GM19351 (cell line): ENCODE results near the gene RAD51B.
"Not testable (repeated sequence)": the region's sequence is repeated elsewhere in the genome, so short reads cannot be mapped to it uniquely, and the experiment has no call there.

Experiments used
- ATAC-seq: cut with Tn5 transposase; IDR thresholded peaks from one replicate; pipeline ENCODE4 v1.9.1; 2021; ENCODE audit warnings: mild to moderate bottlenecking, moderate library complexity; ENCODE audit not compliant: unreplicated experiment

Gene RAD51B

GRCh38 chr14:68106456-68106855 is 286.9 kb downstream of the RAD51B start:
- ATAC-seq = no peak

GRCh38 chr14:68106905-68107304 is 287.3 kb downstream of the RAD51B start:
- ATAC-seq = no peak

- ATAC-seq = no peak
Observed at GRCh38 chr14:68109132-68109900, 289.7 kb downstream of the RAD51B start.

GRCh38 chr14:68111097-68111852 is 291.7 kb downstream of the RAD51B start:
- ATAC-seq = no peak

DNA sequence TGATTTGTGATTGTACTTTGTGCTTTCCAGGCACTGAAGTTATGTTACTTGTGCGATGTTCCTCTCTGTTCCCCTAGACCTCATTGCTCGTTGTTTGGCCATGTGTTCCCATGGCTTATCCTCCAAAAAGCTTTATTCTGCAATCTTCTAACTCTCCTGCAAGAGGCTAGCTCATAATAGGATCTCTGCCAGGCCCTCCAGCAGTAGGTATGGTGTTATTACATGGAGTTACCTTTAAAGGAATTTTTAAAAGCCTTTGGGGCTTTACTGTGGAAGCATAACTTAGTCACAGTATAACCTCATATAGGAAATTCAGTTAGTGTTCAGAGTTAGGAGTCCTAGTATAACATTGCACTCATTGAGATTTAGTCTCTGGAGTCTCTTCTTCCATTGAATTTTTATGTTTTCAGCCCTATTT is 292.3 kb downstream of the RAD51B start:
- ATAC-seq = no peak

- no peak for ATAC-seq
Observed at GRCh38 chr14:68112442-68112841, 292.9 kb downstream of the RAD51B start.

DNA sequence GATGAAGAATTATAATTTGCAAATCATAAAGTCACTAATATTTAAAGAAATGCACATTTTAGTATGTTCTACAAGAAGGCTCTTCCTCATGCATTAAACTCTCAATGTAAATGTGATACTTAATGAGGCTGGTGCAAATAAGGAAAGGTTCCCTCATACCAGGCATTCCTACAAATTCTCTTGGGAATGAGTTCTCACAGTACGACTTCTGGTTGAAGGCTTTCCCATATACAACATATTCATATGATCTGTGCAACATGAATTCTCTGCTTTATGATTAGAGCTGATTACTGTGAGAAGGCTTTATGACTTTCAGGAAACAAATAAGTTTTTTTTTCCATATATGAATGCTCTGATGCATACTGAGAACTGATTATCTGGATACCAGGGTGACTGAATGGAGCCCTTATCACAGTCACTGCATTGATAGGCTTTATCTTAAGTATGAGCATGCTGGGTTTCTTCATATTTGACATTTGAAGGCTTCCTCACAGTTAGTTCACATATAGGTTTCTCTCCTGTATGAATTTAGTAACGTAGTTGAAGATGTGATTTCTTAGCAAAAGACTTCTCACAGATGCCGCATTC is 293.9 kb downstream of the RAD51B start:
- no peak for ATAC-seq

DNA sequence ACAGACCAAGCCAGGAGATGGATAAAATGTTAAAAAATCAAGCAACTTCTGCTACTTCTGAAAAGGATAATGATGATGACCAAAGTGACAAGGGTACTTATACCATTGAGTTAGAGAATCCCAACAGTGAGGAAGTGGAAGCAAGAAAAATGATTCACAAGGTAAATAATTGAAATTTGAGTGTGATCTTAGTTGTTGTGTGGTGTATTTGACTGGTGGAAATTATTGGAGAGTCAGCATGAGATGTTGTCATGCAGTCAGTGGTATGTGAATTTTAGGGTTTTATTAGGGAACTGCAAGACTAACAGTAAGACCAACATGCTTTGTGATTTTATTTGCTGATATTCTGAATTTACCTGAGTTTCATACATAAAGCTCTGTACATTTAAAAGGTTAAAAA is 296.4 kb downstream of the RAD51B start:
- ATAC-seq = not testable (repeated sequence)

DNA sequence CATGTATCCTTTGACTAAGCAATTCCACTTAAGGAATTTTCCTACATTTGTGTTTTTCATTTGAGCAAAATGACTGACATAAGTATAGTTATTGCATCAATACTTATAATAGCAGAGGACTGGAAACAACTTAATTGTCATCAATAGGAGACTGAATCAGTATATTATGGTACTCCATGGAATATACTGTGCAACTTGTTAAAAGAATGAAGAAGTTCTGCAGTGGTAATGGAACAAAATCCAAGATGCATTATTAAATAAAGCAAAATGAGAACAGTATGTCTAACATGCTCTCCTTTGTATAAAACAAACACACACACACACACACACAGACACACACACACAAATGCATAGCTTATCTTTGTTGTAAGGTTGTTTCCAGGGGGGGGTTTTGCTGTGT is 303.1 kb downstream of the RAD51B start:
- no peak for ATAC-seq

- no peak for ATAC-seq
Observed at GRCh38 chr14:68124050-68124449, 304.5 kb downstream of the RAD51B start.

DNA sequence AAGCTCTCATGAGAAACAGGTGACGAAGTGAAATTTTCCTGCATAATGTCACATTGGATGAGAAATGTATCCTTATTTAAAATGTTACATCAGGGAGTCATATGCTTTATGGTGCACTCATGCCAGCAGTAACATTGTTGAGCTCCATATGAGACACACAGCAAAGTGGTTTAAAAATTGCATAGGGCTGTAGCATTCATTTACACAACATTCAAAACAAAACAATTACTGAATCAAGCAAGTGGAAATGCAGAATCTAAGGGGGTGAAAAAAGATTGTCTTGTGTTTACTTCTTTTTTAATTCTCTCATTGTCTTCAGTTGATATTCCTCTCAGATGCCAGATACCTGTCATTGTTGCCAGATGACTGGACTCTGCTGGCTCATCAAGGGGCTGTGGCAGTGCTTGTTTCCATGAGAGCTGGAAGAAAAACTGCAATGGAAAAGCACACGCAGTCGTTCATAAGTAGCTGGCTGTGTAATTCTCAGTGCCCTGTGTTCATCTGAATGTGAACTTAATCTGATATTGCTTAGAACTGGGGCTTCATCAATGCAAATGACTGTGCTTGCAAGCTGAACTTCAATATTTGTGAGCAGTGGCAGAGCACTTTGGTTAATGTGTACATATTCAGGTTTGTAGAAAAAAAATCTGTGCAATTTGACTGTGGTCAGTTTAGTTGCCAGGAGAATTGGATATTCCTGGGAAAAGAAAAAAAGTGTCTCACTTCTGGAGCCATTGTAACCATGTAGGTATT is 305.6 kb downstream of the RAD51B start:
- no peak for ATAC-seq

- no peak for ATAC-seq
Observed at GRCh38 chr14:68127166-68127565, 307.6 kb downstream of the RAD51B start.

GRCh38 chr14:68131907-68132306 is 312.3 kb downstream of the RAD51B start:
- ATAC-seq = no peak

GRCh38 chr14:68132563-68133121 is 313.1 kb downstream of the RAD51B start:
- no peak for ATAC-seq

DNA sequence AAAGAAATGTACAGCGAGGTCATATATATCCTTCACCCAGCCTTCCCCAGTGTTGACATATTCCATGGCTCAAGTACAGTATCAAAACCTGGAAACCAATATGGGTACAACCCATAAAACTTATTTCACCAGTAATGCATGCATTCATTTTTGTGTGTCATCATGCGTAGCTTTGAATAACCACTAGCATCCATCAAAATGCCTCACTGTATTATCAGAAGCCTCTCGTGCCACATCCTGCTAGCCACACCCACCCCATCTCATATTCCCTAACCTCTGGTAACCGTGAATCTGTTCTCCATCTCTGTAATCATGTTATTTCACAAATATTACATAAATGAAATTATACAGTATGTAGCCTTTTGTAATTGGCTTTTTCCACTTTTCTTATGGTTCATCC is 314.3 kb downstream of the RAD51B start:
- ATAC-seq = no peak

DNA sequence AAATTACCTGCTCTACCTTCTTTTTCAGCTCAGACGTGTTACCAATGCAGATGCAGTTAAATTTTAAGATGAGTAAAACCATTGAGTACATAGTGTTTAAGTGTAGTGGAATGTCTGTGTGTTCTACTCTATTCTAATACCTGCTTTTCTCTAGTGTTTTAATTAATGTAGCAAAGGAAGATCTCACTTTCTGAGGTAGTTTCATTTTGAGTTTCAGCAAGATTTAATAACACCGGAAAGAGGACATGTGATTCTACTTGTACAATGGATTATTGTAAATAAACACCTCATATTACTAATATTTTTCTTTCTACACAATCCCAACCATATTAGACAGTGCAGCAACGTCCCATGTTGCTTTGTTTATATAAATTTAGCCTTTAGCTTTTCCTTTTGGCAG is 315.4 kb downstream of the RAD51B start:
- ATAC-seq = no peak

DNA sequence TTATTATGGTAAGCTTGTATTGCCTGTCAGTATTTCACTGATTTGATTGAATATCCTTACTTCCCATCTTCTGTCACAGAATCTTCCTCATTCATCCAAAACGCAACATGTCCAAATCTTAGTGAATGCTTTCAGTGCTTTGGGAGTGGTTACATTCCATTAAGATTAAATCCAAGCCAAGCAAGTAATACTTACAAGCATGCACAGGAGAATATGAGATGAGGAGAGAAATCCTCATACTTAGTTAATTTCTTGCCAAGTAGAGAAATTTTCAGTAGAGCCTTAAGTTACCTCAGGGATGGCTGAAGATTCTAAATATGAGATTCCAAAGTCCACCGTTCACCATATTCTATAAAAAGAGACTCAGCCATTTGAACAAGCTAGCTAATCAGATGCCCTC is 316.0 kb downstream of the RAD51B start:
- ATAC-seq = no peak

- ATAC-seq = no peak
Observed at GRCh38 chr14:68137704-68138619, 318.4 kb downstream of the RAD51B start.

DNA sequence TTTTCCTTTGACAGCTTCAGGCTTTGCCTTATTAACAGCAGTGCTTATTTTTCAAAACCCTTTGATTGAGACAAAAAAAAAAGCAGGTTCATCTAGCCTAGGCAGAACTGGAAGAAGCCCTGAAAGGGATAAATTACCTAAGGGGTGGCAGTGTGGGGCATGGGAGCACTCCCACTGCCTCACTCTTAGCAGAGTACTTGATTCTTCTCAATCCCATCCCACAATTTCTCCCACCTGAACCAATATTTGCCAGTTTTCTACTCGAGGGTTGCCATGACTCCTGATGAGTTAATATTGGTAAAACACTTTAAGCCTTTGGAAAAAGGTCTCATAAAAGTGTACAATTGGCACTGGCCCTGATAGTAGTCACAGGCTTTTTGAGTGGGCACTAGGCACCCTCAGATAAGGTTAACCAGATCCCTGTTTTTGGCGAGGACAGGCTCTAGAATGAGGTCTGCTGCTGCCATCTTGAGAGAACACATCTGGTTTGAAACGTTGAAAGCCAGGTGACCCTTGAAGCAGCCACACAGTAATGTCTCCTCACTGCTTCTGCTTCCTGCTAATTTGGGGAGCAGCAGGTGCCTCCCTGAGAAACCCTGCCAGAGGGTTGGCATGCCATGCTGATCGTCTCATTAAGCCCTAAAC is 320.0 kb downstream of the RAD51B start:
- no peak for ATAC-seq
